ENCODE results near the gene ANO9.

GRCh38 chr11:429391-429790, 12.4 kb downstream of the ANO9 start:
- no peak for TF ChIP-seq CTCF (IDR thresholded peaks at IDR 0.05)
- TF ChIP-seq EP300 (IDR thresholded peaks at IDR 0.05), result no peak
- no peak for TF ChIP-seq POLR2A (IDR thresholded peaks at IDR 0.05)
